Measurements from ENCODE around the gene SLC7A6OS.

SLC7A6OS gene

GRCh38 chr16:68257251-68257905 lies 53.4 kb downstream of the SLC7A6OS start:
- no peak overlapping the region for H3K4me3 ChIP-seq (ENCODE audit: low read depth, low read length)
- TF ChIP-seq ZNF558 (tag by site-specific recombination; IDR thresholded peaks at IDR 0.05) (no peak), ZNF335 (tag by site-specific recombination; conservative IDR thresholded peaks at IDR 0.05) (peak; percentile 65)
- H3K9me3 ChIP-seq (ENCODE audit: control insufficient read depth, insufficient read depth, low read depth, low read length): no peaks in the 10 kb centered on the region
- H3K27ac ChIP-seq (ENCODE audit: extremely low read depth, low read depth, low read length): no peak overlapping the region
- H3K4me1 ChIP-seq (ENCODE audit: control insufficient read depth, insufficient read depth, low read length): no peaks in the 10 kb centered on the region
- ChIA-PET POLR2A (interaction anchor here (0.7 to 1.7 kb wide), 3 partner anchors 12 to 53 kb away, joined by 3 to 4 read pairs (median 4); partner anchors contain the start of genes PLA2G15, PRMT7 and SLC7A6OS), CTCF (interaction anchor here (0.6 to 8.2 kb wide), 2 partner anchors 71 to 109 kb away, joined by 3 to 151 read pairs; no protein-coding TSS in a partner anchor)
- H3K36me3 ChIP-seq (ENCODE audit: control insufficient read depth in 2 of 2, insufficient read depth in 1 of 2, low read length in 2 of 2): peaks cover 0 to 61% of the 10 kb centered on the region in 2 experiments; a peak in 2 of 3 replicates

- Histone ChIP-seq H3K4me1 (ENCODE audit: control insufficient read depth, insufficient read depth, low read length) (no peaks in the 10 kb centered on the region), H3K36me3 (ENCODE audit: control insufficient read depth in 2 of 2, insufficient read depth in 1 of 2, low read length in 2 of 2) (peaks cover 0 to 66% of the 10 kb centered on the region in 2 experiments; a peak in 2 of 3 replicates), H3K27ac (ENCODE audit: extremely low read depth, low read depth, low read length) (no peak overlapping the region), H3K9me3 (ENCODE audit: control insufficient read depth, insufficient read depth, low read depth, low read length) (no peaks in the 10 kb centered on the region), H3K4me3 (ENCODE audit: low read depth, low read length) (no peak overlapping the region)
- POLR2A ChIA-PET: no interaction called here
- CTCF ChIA-PET: interaction anchor here (2.2 kb wide), 1 partner anchor 8 kb away, joined by 13 read pairs; the partner anchor contains the start of gene SLC7A6
- no peak for TF ChIP-seq PRDM6 (tag by site-specific recombination; IDR thresholded peaks at IDR 0.05)
- no peak for TF ChIP-seq ZNF585B (tag by site-specific recombination; IDR thresholded peaks at IDR 0.05)
- no peak for TF ChIP-seq YY1 (tag by site-specific recombination; IDR thresholded peaks at IDR 0.05)
- no peak for TF ChIP-seq ZNF280C (tag by site-specific recombination; IDR thresholded peaks at IDR 0.05)
- TF ChIP-seq ZNF610 (tag by site-specific recombination; IDR thresholded peaks at IDR 0.05; ENCODE audit: borderline replicate concordance): no peak
- TF ChIP-seq ZBTB21 (tag by site-specific recombination; IDR thresholded peaks at IDR 0.05): no peak
- TF ChIP-seq ZNF398 (tag by site-specific recombination; IDR thresholded peaks at IDR 0.05): no peak
- no peak for TF ChIP-seq ZNF155 (tag by site-specific recombination; IDR thresholded peaks at IDR 0.05)
- TF ChIP-seq ZNF549 (tag by site-specific recombination; IDR thresholded peaks at IDR 0.05): no peak
- TF ChIP-seq SALL2 (tag by site-specific recombination; IDR thresholded peaks at IDR 0.05; ENCODE audit: borderline replicate concordance): no peak
- no peak for TF ChIP-seq ZNF26 (tag by site-specific recombination; IDR thresholded peaks at IDR 0.05)
- TF ChIP-seq KLF8 (tag by site-specific recombination; IDR thresholded peaks at IDR 0.05): no peak
- TF ChIP-seq YY2 (tag by site-specific recombination; IDR thresholded peaks at IDR 0.05): no peak
- TF ChIP-seq FEZF1 (tag by site-specific recombination; IDR thresholded peaks at IDR 0.05): no peak
- TF ChIP-seq ZNF449 (tag by site-specific recombination; IDR thresholded peaks at IDR 0.05): no peak
- TF ChIP-seq ZNF354C (tag by site-specific recombination; IDR thresholded peaks at IDR 0.05; ENCODE audit: borderline replicate concordance, low read depth): no peak
- no peak for TF ChIP-seq HOXA7 (CRISPR knock-in tag; IDR thresholded peaks at IDR 0.05; ENCODE audit: borderline replicate concordance)
- TF ChIP-seq ZNF133 (tag by site-specific recombination; IDR thresholded peaks at IDR 0.05): no peak
Observed at GRCh38 chr16:68255712-68256111, 55.0 kb downstream of the SLC7A6OS start.

Measured in HEK293 (cell line).